Neutrophil (primary cell): Measurements from ENCODE around the gene MSH2.
A peak's percentile ranks its signal among the peaks of the same experiment; 100 is the strongest.
"Not testable (repeated sequence)": the region's sequence is repeated elsewhere in the genome, so short reads cannot be mapped to it uniquely, and the experiment has no call there.

ENCODE experiments used
- H3K27ac ChIP-seq: fragments of 200-600 bp; sonication (generic); 2 replicates; pipeline ENCODE4 v1.5.1; 2016; ENCODE audit warnings: mild to moderate bottlenecking, moderate library complexity
- H3K27me3 ChIP-seq: fragments of 200-600 bp; sonication (generic); 2 replicates; pipeline ENCODE4 v1.6.0; 2016; ENCODE audit warnings: mild to moderate bottlenecking
- H3K36me3 ChIP-seq: fragments of 200-600 bp; sonication (generic); 2 replicates; pipeline ENCODE4 v1.5.1; 2017
- H3K4me1 ChIP-seq, 2 experiments: fragments of 200-600 bp in 1 of 2; sonication (generic) in 1 of 2; 1 replicate in 1 of 2; 2 replicates in 1 of 2; pipeline versions ENCODE4 v1.5.1 to v1.6.1; 2013 to 2016; ENCODE audit warnings: low read depth in 1 of 2, low read length in 1 of 2, mild to moderate bottlenecking in 1 of 2, moderate library complexity in 1 of 2; ENCODE audit not compliant: control insufficient read depth in 1 of 2, insufficient read depth in 1 of 2
- H3K4me3 ChIP-seq, 2 experiments: fragments of 200-600 bp in 1 of 2; sonication (generic) in 1 of 2; 1 replicate in 1 of 2; 2 replicates in 1 of 2; pipeline ENCODE4 v1.5.1; 2013 to 2016; ENCODE audit warnings: low read depth in 1 of 2, low read length in 1 of 2, mild to moderate bottlenecking in 1 of 2, moderate library complexity in 1 of 2
- H3K9me3 ChIP-seq: fragments of 200-600 bp; sonication (generic); 2 replicates; pipeline ENCODE4 v1.5.1; 2016
- CTCF ChIP-seq: fragments of 200-600 bp; sonication (generic); IDR thresholded peaks from 2 replicates; pipeline ENCODE4 v1.5.1; 2016; ENCODE audit warnings: antibody characterized with exemption

Gene MSH2

DNA sequence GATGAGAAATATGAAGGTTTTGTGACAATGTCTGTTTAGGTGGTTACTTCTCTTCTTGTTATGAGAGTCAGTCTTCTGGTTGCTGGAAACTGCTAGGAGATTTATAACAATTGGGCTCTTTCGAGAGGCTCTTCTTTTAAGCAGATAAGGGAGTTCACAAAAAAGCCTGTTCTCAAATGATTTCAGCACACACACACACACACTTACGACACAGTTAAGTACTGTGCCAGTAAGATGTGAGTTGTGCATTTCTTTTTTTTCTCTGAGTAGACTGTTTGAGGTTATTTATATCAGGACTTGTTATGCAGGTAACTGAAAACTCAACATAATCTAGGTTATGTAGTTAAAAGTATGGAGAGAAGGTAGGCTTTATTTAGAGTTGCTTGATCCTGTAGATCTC lies 49.8 kb downstream of the MSH2 start:
- Histone ChIP-seq H3K36me3 (no peaks in the 10 kb centered on the region), H3K4me1 (peaks cover 12 to 14% of the 10 kb centered on the region in 2 experiments), H3K4me3 (no peak overlapping the region), H3K9me3 (no peaks in the 10 kb centered on the region), H3K27me3 (no peaks in the 10 kb centered on the region), H3K27ac (peak overlapping the region; percentile 27)
- no peak for TF ChIP-seq CTCF

- H3K27me3 ChIP-seq, H3K9me3 ChIP-seq, H3K36me3 ChIP-seq, H3K27ac ChIP-seq, H3K4me3 ChIP-seq: not testable (repeated sequence)
- peaks cover 15 to 18% of the 10 kb centered on the region in 2 experiments for H3K4me1 ChIP-seq
Measured at GRCh38 chr2:47454818-47455217, 51.9 kb downstream of the MSH2 start.

GRCh38 chr2:47455411-47455810 lies 52.5 kb downstream of the MSH2 start:
- no peak overlapping the region for H3K4me3 ChIP-seq
- H3K36me3 ChIP-seq, result no peaks in the 10 kb centered on the region
- no peak overlapping the region for H3K27ac ChIP-seq
- peaks cover 15 to 22% of the 10 kb centered on the region in 2 experiments for H3K4me1 ChIP-seq
- H3K27me3 ChIP-seq, result no peaks in the 10 kb centered on the region
- no peak for TF ChIP-seq CTCF
- H3K9me3 ChIP-seq, result no peaks in the 10 kb centered on the region

DNA sequence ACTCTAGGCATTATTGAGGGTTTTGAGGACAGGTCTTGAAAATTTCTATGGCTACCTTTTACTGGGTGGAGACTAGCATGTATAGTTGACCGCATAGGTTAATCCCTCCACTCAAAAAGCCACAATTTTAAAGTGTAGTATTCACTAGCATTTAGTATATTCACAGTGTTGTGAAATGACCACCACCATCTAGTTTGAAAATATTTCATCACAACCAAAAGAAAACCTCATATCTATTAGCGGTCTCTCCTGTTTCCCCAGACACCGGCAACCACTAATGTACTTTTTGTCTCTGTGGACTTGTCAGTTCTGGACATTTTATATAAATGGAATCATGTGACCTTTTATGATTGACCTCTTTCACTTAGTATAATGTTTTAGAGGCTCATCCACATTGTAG lies 53.9 kb downstream of the MSH2 start:
- H3K4me3 ChIP-seq, result peak overlapping the region in 1 of 2 experiments; percentile 22
- no peaks in the 10 kb centered on the region for H3K27me3 ChIP-seq
- H3K36me3 ChIP-seq, result no peaks in the 10 kb centered on the region
- H3K9me3 ChIP-seq, result no peaks in the 10 kb centered on the region
- H3K4me1 ChIP-seq, result peaks cover 15 to 22% of the 10 kb centered on the region in 2 experiments
- TF ChIP-seq CTCF, result no peak
- H3K27ac ChIP-seq, result peak overlapping the region; percentile 75

GRCh38 chr2:47457268-47457667 lies 54.3 kb downstream of the MSH2 start:
- no peak for TF ChIP-seq CTCF
- H3K27me3 ChIP-seq, result no peaks in the 10 kb centered on the region
- H3K27ac ChIP-seq, result peak overlapping the region; percentile 75
- peaks cover 15 to 22% of the 10 kb centered on the region in 2 experiments for H3K4me1 ChIP-seq
- H3K4me3 ChIP-seq, result peak overlapping the region in 1 of 2 experiments; percentile 22
- no peaks in the 10 kb centered on the region for H3K36me3 ChIP-seq
- no peaks in the 10 kb centered on the region for H3K9me3 ChIP-seq

- TF ChIP-seq CTCF, result no peak
- H3K27ac ChIP-seq, result no peak overlapping the region
- H3K4me1 ChIP-seq, result peaks cover 15 to 22% of the 10 kb centered on the region in 2 experiments
- H3K9me3 ChIP-seq, result no peaks in the 10 kb centered on the region
- no peaks in the 10 kb centered on the region for H3K27me3 ChIP-seq
- no peaks in the 10 kb centered on the region for H3K36me3 ChIP-seq
- no peak overlapping the region for H3K4me3 ChIP-seq
Measured at GRCh38 chr2:47459021-47459420, 56.1 kb downstream of the MSH2 start.
